Nucleus accumbens (tissue), 56 donors: ENCODE measurements around the gene FRS3.
"Not testable (repeated sequence)": the region's sequence is repeated elsewhere in the genome, so short reads cannot be mapped to it uniquely, and the experiment has no call there.

Experiments used
- DNase-seq, 56 donors: peaks; one replicate each; lab custom pipeline; 2025; lab: John Stamatoyannopoulos, UW

FRS3 gene

DNA sequence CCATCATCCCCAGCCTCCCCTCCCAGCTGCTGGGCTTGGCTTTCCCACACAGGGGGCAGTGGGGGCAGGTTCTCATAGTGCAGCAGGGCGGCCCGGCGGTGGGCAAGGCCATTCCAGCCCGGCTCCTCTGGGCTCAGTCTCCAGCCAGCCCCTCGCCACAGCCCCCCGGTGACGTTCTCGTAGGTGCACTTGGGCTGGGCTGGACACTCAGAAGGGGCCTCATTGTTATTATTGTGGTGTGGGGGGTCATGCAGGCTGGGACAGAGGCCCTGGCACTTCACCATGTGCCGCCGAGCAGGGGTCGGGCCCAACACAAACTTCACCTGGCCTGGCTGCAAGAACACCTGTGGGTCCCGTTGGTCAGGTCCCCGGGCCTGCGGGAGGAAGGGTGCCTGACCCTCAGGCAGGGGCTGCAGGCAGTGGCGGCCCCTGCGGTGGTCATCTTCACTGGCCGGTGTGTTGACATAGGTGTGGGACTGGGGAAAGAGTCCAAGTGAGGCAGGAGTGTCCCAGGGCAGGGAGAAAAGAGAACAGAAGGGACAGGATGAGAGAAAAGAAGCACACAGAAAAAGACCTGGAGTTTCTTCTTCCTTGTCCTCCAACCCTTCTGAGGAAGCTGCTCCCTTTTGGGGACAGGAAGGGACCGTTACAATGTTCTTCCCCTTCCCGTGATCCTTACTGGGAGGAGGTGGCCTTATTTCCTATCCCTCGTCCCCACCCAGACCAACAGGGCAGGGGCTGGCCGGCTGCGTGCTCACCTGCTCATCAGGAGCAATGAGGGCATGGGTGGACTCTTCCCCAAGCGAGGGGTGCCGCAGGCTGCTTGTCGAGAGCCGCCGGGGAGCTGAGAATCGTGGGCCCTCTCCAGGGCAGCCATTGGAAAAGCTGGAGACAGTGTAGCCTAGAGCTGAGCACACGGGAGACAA lies 8.4 kb downstream of the FRS3 start:
- DNase-seq: no peak

DNA sequence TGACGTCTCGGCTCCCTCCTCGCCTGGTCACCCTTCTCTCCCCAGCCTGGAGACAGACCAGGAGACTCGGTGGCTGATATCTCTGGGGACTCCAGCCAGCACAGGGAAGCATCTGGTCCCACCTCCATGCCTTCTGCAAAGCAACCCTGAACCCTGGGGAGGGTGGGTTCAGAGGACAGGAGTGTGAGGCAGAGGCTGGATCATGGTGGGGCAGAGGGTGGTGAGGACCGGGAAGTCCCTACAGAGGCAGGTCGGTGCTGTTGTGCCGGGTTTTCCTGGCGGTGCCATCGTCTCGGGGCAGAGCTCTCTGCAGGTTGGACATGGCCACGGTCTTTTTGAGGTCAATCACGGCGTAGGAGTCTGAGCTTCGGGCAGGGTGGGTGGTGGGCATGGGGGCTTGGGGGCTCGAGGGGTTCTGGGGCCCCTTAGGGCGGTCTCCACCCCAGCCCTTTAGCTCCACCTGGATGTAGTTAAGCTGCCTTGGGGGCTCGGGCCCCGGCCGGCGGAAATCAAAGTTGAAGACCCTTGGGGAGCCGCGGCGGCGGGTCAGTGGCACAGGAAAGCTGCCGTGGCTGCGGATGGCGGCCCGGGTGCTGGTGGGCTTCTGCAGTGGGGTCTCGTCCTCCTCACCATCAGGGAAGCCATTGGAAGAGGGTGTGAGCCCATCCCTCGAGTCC lies 9.2 kb downstream of the FRS3 start:
- DNase-seq: no peak

DNA sequence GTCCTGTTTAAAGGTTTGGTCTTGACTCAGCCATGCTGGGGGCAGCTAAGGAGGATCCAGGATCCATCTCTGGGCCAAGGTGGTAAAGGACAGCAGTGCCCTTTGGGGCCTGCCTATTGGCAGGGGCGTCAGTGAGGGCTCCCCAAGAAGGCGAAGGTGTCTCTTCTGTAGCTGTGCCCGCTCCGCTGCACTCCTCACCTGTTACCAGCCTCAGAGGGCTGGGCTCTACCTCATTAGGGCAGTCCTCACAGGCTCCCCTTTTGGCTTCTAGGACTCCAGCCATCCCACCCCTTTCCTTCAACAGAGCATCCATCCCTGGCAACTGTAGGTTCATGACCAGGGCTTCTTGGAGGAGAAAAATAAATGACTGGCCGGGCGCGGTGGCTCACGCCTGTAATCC lies 10.3 kb downstream of the FRS3 start:
- DNase-seq: no peak

DNA sequence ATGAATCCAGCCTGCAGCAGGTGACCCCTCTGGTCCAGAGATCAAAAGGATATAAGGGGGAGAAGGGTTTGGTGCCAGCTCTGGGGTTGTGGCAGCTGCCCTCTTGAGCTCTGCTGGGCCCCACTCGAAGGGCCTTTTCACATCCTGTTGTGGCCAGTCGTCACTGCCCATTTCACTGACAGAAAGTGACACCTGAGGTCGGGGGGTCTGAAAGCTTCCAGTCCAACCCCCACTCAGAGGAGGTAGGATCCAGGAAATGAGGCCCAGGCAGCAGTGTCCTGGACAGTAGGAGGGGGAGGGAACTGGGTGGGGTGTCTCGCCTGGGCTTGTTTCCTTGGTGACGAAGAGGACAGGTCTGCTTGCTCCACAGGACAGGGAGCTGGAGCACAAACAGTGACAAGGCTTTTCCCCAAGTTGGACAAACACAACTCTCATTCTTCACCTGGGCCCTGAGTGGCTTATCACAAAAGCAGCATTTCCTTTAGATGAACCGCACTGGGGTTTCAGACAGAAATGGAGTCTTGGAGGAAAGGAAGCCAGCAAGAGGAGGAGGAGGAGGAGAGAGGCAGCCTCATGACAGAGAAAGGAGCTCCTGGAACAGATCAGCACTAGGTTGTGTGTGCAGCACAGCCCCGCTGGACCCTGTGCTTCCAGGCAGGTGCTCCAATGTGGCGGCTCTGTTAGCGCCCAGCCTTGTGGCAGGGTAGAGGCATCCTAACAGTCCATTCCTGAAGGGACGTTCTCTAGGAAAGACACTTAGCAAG lies 11.0 kb downstream of the FRS3 start:
- no peak for DNase-seq

DNA sequence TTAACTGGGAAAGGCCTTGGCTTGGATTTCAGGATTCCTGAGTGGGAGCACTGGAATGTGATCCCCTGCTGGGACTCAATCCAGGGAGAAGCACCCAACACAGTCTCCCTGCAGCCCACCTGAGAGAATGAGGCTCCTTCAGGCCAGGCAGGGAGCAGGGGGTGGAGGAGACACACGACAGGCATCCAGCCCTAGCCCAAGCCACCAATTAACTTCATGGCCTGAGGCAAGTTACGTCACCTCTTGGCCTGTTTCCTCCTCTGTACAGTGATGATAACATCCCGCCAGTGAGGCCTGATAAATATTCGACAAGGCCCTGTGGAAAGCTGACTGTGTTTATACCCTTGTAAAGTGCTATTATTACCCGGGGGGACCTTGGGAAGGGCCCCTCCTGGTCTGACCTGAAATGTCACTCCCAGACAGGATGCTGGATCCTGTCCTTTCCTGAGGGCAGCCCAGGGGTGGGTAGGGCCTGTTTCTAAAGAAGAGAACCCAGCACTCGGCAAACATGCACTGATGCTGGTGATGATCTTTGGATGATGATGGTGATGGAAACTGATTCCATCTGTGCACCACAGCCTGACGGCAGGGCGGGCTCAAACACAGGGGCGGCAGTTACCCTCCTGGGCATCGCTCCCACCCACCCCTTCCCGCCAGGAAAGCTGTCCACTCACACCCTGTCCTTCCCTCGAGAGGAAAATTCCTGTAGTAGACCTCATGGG lies 12.4 kb downstream of the FRS3 start:
- DNase-seq: peak in 1 of 56 donors; percentile 25

DNA sequence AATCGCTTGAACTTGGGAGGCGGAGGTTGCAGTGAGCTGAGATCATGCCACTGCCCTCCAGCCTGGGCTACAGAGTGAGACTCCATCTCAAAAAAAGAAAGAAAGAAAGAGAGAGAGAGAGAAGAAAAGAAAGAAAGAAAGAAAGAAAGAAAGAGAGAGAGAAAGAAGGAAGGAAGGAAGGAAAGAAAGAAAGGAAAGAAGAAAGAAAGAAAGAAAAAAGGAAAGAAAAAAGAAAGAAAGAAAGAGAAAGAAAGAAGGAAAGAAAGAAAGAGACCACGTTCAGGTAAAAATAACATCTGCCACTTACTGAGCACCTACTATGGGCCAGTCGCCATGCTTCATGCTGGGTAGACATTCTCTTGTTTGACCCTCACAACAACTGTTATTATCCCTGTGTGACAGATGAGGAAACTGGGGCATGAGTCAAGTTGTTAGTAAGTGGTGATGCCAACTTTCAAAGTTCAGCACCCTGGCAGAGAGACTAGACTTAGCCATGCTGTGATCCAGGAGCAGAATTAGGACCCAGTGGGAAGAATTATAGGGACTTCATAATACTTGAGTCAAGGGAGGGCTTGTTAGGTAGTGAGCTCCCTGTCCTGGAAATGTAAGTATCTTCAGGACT lies 13.5 kb downstream of the FRS3 start:
- DNase-seq: not testable (repeated sequence)

DNA sequence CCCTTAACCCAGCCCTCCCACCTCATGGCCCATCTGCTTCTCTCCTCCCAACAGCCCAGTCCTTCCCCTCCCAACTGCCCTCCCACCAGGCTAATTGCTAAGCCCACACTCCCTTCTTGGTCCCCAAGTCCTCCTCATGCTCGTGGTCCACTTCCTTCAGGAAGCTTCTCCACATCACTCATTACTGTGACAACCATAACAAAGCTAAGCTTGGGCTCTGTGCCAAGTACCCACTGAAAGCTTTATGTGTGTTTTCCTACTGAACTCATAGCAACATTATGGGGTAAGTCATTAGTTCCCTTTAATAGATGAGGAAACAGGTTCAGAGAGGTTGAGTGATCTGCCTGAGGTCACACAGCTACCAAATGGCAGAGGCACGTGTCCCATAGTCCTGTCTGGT lies 16.2 kb downstream of the FRS3 start:
- no peak for DNase-seq

DNA sequence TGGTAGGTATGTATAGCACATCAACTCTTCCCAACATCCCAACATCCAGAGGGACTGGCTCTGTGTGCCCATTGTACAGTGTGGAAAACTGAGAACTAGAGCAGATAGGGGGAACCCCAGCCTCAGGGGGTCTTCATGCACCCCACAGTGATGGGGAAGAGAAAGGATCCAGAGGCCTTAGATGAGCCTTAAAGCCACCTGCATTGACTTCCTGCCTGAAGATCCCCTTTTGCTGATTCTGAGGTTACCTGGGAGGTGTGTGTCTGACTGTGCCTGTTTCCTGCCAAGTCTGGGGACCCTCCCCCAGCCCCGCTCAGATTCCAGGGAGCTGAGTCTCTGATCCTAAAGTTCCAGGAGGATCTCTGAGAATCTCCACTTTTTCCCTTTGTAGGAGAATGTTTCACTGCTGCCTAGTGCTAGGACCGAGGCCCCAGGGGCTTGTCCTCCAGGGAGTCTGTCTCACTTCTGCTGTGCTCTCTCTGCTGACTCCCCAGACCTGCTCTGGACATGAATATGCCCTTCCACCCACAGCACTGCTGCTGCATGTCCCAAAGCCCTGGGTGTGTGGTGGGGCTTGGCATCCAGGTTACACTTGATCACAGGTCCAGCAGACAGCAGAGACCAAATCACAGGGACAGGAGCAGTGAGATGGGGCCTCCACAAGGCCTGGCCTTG lies 19.7 kb downstream of the FRS3 start:
- no peak for DNase-seq

DNA sequence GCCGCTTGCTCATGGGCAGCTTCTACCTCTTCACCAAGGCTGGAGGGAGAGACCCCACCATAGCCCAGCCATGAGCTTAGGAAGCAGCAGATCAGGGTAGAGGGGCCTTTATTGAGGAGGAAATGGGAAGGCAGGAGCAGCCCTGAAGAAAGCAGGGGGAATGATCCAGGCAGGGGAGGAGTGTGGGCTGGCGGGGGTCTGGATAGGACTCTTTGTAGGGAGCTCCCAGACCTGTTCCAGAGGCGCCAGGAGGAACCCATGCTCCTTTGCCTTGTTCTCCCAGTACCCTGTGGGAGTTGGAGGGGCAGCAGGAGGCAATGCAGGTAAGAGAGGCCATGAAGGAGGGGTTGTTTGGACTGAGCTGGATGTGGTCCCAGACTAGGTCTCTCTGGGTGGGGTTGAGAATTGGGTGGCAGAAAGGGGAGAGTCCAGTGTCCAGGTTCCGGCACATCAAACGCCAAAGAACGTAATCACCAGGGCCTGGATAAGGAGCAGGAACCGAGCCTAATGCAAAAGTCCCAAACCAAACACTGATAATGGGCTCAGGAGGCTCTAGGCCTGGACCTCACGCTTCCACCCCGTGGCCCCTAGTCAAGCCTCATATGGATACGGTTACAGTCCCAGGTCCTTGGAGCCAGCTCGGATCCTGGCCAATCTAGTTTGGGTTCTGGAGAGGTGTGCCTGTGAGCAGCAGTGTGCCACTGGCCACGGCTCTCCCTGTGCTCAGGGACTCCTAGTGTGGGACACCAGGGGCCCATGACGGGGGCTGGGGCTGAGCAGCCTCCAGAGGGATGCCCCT lies 20.4 kb downstream of the FRS3 start:
- DNase-seq: no peak

DNA sequence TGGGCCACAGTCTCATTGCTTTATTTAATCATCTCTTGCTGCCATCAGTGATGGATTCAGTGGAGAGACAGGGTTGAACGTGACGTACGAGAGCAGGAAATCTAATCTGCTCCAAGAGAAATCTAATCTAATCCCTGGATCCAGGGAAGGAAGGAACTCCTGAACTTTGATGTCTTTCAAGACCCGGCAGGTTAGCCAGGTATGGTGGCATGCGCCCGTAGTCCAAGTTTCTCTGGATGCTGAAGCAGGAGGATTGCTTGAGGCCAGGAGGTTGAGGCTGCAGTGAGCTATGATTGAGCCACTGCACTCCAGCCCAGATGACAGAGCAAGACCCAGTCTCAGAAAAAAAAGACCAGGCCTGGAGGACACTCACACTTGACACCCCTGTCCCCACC lies 21.1 kb downstream of the FRS3 start:
- no peak for DNase-seq

DNA sequence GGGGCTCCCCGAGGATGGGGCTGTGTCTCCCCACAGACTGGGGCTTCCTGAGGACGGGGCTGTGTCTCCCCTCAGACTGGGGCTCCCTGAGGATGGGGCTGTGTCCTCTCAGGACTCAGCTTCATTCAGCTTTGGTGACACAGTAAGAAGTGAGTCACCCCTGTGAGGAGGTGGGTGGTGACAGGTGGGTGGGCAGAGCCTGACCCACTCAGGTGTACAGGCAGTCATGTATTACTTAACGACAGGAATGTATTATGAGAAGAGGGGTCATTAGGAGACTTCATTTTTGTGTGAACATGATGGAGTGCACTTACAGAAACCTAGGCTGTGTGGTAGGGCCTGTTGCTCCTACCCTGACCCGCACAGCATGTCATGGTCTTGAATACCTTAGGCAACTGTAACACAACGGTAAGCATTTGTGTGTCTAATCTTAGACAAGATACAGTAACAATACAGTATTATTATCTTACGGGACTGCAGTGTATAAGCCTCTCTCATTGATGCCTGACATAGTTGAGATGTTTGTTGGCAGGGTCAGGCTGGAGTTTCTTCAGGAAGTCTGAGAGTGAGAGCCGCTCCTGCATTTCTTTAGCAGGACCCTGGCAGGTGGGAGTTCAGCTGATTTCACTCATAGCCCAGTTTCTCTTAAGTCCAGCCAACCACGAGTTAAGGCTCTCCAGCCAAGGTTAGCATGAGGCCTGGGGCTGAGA lies 21.6 kb downstream of the FRS3 start:
- DNase-seq: peak in 13 of 56 donors; percentile 3 to 57 (median 15)

DNA sequence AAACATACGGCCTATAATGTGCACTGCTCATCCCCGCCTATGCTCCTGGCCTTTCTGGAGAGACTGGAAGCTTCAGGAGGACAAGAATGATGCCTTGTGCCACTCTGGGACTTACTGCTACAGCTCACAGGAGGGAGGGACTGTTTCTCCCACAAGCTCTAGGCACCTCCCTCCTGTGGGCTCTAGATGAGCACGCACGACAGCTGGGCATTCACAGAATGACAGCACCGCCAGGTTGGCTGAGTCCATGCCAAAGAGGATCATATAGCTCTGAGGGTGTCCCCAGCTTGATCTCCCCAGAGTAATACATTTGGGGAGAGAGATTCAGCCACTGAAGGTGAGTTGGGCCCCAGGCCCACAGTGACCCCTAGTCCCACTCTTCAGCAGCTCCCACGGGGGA lies 22.4 kb downstream of the FRS3 start:
- no peak for DNase-seq

DNA sequence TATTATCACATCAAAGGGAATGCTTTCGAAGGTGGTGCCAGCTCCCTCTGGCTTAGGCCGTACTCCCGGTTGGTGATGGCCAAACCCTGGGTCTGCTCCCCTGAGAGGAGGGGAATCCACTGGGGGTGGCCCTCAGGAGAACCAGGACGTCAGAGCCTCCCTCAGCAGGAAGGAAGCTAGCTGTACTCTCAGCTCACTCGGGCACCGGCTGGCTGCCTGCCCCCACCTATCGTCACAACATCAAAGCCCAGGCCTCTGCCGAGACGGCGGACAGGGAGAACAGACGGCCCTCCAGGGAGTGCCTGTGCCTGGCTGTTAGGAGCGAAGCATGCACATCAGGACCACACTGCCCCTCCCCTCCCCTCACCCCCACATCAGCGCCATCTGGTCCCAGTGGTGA lies 23.3 kb downstream of the FRS3 start:
- DNase-seq: no peak

DNA sequence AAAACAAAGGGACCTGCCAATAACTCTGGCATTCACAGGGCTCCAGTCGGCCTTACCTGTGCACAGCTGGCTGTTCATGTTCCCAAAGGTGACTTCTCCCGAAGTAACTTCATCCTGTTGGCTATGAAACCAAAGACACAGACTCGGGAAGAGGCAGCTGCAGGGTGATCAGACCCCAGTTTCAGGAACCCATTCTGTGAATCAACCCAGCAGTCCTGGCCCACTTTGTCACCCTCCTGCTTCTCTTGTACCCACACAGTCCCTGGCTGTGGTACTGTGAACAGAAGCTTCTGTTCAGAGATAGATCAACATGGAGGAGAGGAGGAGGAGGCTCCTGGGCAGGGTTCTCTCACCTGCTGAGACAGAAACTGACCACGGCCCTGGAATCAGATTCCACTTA lies 23.8 kb downstream of the FRS3 start:
- no peak for DNase-seq

DNA sequence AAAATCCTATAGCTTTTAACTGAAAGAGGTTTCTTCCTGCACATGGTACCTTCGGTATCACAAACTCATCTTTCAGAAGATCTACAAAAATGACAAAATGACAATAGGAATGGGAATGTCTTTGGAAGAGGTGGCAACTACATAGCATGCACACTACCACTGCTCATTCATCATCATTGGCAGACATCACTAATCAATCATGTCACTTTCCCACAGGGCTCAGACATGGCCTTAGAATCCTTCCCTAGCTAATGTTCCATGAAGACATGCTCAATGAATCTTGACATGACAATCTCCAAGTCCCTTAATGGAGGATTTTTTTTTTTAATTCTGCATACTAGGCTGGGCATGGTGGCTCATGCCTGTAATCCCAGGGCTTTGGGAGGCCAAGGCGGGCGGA lies 29.3 kb downstream of the FRS3 start:
- no peak for DNase-seq

DNA sequence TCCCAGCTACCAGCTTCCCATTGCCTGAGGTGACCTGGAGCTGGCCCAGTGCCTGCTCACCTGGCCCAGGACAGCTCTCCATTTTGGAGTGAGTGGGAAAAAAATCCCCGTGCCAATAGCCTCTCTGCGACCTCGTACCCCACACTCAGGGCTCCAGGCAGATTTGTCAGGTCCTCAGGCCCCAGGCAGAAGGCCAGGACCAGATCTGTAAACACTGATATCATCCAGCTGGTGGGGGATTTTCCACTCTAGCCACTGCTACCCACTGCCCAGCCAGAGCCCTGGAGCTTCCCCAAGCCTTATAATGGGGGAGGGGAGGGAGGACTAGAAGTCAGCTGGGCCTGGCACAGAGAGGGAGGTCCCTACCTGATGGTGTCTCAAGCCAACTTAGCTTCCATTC lies 31.2 kb downstream of the FRS3 start:
- DNase-seq: no peak

DNA sequence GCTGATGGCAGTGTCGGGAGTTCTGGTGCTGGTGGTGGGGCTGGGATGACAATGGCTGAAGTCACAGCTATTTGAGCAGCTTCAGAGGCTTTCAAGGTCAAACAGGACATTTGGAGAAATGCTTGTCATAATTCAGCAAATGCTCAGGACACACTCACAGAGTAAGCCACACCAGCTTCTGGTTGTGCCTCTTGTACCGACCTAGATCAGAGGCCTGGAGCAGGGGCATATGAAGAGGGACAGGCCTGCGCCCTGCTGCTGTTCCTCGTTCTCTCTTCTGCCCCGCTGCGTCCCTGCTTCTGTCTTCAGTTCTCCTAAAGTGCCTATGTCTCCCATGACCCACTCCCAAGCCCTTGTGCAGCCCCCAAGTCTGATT lies 31.6 kb downstream of the FRS3 start:
- no peak for DNase-seq
